ENCODE data around the gene NPAT. TPM values are rescaled to one million over a fixed set of nuclear protein-coding genes. Genes with fewer than 3 reads are reported as not detected.

The NPAT gene
- total and polyA plus RNA-seq, 9 of the 15 experiments (the other 6 are each of a cell fraction or from before 2014, with no cell fraction given): 8.8 to 30.0 (median 22.1) TPM

- H3K4me3 ChIP-seq: no peak overlapping the region
- in situ Hi-C loops (cut with MboI): no loop called here
- no peaks in the 10 kb centered on the region for H3K9me3 ChIP-seq (replicated peaks; ENCODE audit: control insufficient read depth, insufficient read depth, low read depth, low read length)
- ATAC-seq (peak; percentile 48), FAIRE-seq (no peak), DNase-seq (ENCODE audit: extremely low read depth in 1 of 4, low spot score in 3 of 4) (no peak)
- no peaks in the 10 kb centered on the region for H3K4me1 ChIP-seq (replicated peaks in 1 of 2; ENCODE audit: control insufficient read depth in 2 of 2, insufficient read depth in 2 of 2, low read length in 2 of 2)
- no peak overlapping the region for H3K4me2 ChIP-seq (ENCODE audit: insufficient read depth, low read length)
- 15% methylated on average over 2 of the region's 2 CpGs for WGBS (ENCODE audit: insufficient coverage, low coverage, missing lambda C conversion rate)
- H4K20me1 ChIP-seq (replicated peaks; ENCODE audit: control insufficient read depth, insufficient read depth, low read length): no peaks in the 10 kb centered on the region
- H3K27me3 ChIP-seq (ENCODE audit: control insufficient read depth in 2 of 2, insufficient read depth in 2 of 2, low read length in 2 of 2): no peaks in the 10 kb centered on the region
- H2AFZ ChIP-seq (ENCODE audit: low read depth, low read length): no peak overlapping the region
- BruUV-seq (replicated peaks): no TSS peak
- CTCF ChIA-PET (ENCODE audit: low intra/inter-chr PET ratio): no interaction called here
- H3K27ac ChIP-seq (ENCODE audit: extremely low read depth, low read depth, low read length): no peak overlapping the region
- POLR2A ChIA-PET: interaction anchor here (1.0 to 1.1 kb wide), 2 partner anchors 17 to 135 kb away, joined by 3 to 4 read pairs; no protein-coding TSS in a partner anchor
- no peak overlapping the region for H3K9ac ChIP-seq (ENCODE audit: insufficient read depth in 1 of 2, low read depth in 2 of 2, low read length in 2 of 2)
- intact Hi-C loops (cut with micrococcal nuclease): no loop called here
- H3K79me2 ChIP-seq (ENCODE audit: control insufficient read depth, insufficient read depth, low read length): no peaks in the 10 kb centered on the region; the same call in 2 of the 3 replicates
- no peaks in the 10 kb centered on the region for H3K9me1 ChIP-seq (ENCODE audit: control insufficient read depth, insufficient read depth, low read length)
- peaks cover 88% of the 10 kb centered on the region for H3K36me3 ChIP-seq (ENCODE audit: control insufficient read depth, insufficient read depth, low read length)
- peak; percentile 40; the same call in 1 of the 2 replicates for TF ChIP-seq TCF3 (CRISPR knock-in tag; IDR thresholded peaks at IDR 0.05)
- no peak for TF ChIP-seq NFATC3 (IDR thresholded peaks at IDR 0.05)
- no peak for TF ChIP-seq JUNB (CRISPR knock-in tag; conservative IDR thresholded peaks at IDR 0.05)
- TF ChIP-seq PREB (CRISPR knock-in tag; IDR thresholded peaks at IDR 0.05): no peak
- no peak for TF ChIP-seq SMARCA4 (IDR thresholded peaks at IDR 0.05)
- TF ChIP-seq SUPT5H (IDR thresholded peaks at IDR 0.05): no peak
- TF ChIP-seq ARID1B (IDR thresholded peaks at IDR 0.05): peak; percentile 54; the same call in 1 of the 2 replicates
- no peak for TF ChIP-seq NR1H2 (CRISPR knock-in tag; IDR thresholded peaks at IDR 0.05)
- no peak for TF ChIP-seq RBM15 (IDR thresholded peaks at IDR 0.05; ENCODE audit: insufficient read depth, low read length)
- TF ChIP-seq TAL1 (IDR thresholded peaks at IDR 0.05): peak; percentile 62
- TF ChIP-seq, protein P1, sequence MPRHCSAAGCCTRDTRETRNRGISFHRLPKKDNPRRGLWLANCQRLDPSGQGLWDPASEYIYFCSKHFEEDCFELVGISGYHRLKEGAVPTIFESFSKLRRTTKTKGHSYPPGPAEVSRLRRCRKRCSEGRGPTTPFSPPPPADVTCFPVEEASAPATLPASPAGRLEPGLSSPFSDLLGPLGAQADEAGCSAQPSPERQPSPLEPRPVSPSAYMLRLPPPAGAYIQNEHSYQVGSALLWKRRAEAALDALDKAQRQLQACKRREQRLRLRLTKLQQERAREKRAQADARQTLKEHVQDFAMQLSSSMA (CRISPR knock-in tag; IDR thresholded peaks at IDR 0.05): no peak
- TF ChIP-seq CBFA2T3 (IDR thresholded peaks at IDR 0.05): peak; percentile 66
- no peak for TF ChIP-seq BCL6 (CRISPR knock-in tag; IDR thresholded peaks at IDR 0.05)
- no peak for TF ChIP-seq DACH1 (IDR thresholded peaks at IDR 0.05; ENCODE audit: partially characterized antibody)
- peak; percentile 24; the same call in 1 of the 2 replicates for TF ChIP-seq CBFA2T2 (conservative IDR thresholded peaks at IDR 0.05)
- TF ChIP-seq, protein P2, sequence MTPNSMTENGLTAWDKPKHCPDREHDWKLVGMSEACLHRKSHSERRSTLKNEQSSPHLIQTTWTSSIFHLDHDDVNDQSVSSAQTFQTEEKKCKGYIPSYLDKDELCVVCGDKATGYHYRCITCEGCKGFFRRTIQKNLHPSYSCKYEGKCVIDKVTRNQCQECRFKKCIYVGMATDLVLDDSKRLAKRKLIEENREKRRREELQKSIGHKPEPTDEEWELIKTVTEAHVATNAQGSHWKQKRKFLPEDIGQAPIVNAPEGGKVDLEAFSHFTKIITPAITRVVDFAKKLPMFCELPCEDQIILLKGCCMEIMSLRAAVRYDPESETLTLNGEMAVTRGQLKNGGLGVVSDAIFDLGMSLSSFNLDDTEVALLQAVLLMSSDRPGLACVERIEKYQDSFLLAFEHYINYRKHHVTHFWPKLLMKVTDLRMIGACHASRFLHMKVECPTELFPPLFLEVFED (CRISPR knock-in tag; conservative IDR thresholded peaks at IDR 0.05): no peak
- no peak for TF ChIP-seq ZNF184 (CRISPR knock-in tag; IDR thresholded peaks at IDR 0.05)
Measured at GRCh38 chr11:108154591-108154990, 67.8 kb downstream of the NPAT start.

Measured in K562 (cell line).